ENCODE data around the gene ARNT2. TPM values are rescaled to one million over a fixed set of nuclear protein-coding genes. Genes with fewer than 3 reads are reported as not detected.

Gene ARNT2
- total RNA-seq, 1 experiment from 2014 or later = 7.0 TPM

DNA sequence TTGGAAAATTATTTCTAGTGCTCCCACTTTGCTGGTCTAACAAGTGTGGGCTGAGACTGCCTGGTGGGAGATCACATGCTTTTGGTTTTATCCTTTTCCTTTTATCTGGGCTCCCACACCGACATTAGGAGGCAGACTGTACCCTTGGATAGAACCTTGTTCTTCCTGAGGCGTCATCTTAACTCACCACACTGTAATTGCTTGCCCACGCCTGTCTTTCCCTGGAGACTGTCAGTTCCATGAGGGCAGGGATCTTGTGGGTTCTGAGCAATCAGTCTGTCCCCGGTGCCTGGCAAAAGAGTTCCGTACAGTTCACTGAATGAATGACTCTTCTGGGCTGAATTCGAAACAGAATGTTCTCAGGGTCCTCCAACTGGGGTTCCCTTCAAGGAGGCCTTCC, 166.4 kb downstream of the ARNT2 start:
- no peaks in the 10 kb centered on the region for H3K36me3 Mint-ChIP-seq

DNA sequence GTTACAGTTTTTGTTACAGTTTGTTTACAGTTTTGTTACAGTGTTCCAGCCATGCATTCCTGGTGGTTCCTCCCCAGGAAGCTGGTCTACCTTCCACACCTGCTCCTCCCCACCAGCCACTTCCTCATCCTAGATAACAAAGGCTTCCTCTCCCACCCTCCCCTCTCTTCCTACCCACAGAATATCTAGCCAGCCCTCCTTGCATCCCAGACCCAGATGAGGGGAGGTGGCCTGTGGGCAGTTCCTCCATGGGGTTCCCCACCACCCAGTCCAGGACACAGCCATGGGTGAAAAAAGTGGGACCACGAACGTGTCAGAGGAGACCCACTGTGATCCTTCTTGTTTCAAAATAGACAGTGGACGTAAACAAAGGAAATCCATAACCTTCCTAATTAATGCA, 168.2 kb downstream of the ARNT2 start:
- Mint-ChIP-seq H3K9me3 (no peaks in the 10 kb centered on the region), H3K27ac (no peak overlapping the region), H3K36me3 (no peaks in the 10 kb centered on the region), H3K4me3 (no peak overlapping the region), H3K27me3 (ENCODE audit: low read depth) (no peaks in the 10 kb centered on the region; the same call in 1 of the 2 replicates), H3K4me1 (peaks cover 32% of the 10 kb centered on the region)
- no peak for ATAC-seq
- DNase-seq (ENCODE audit: low spot score) = no peak
- ChIA-PET CTCF (interaction anchor here (1.5 to 1.8 kb wide), 2 partner anchors 15 to 204 kb away, joined by 6 to 7 read pairs; no protein-coding TSS in a partner anchor), POLR2A (no interaction called here)
- no peak for TF ChIP-seq ZNF416 (CRISPR knock-in tag; IDR thresholded peaks at IDR 0.05)
- TF ChIP-seq ZNF396 (CRISPR knock-in tag; IDR thresholded peaks at IDR 0.05; ENCODE audit: borderline replicate concordance) = no peak
- no peak for TF ChIP-seq NFATC4 (CRISPR knock-in tag; IDR thresholded peaks at IDR 0.05)
- TF ChIP-seq ATF3 (CRISPR knock-in tag; conservative IDR thresholded peaks at IDR 0.05) = no peak
- no peak for TF ChIP-seq ZNF121 (CRISPR knock-in tag; IDR thresholded peaks at IDR 0.05)
- TF ChIP-seq HMGA2 (CRISPR knock-in tag; IDR thresholded peaks at IDR 0.05) = no peak

More for the DNA sequence above, 166.4 kb downstream of the ARNT2 start:
- TF ChIP-seq, protein P1, sequence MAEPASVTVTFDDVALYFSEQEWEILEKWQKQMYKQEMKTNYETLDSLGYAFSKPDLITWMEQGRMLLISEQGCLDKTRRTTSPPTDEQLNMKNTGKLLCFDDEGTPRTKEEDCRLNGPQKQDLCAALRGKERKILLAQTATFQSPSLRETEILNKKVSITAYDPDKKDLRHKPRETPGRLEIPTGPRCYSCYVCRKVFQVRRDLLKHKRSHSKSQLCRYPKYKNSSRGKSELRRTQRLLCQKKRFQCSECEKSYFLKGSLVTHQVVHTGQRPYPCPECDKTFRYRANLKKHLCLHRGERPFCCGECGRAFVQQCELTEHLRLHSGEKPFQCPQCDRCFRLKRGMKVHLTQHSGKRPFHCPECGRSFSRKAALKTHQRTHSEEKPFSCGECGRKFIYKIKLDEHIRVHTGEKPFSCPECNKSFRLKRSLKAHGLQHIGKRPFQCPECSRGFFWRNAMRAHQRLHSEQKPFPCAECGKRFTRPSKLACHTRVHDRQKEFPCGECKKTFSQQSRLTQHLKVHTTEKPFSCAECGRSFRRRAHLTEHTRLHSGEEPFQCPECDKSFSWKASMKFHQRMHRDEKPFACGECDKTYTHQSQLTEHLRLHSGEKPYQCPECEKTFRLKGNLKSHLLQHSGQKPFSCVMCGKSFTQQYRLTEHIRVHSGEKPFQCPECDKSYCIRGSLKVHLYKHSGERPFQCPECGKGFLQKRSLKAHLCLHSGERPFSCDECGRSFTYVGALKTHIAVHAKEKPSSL (CRISPR knock-in tag; conservative IDR thresholded peaks at IDR 0.05) = no peak
- Mint-ChIP-seq H3K27ac (no peak overlapping the region), H3K4me1 (peaks cover 32% of the 10 kb centered on the region), H3K4me3 (no peak overlapping the region), H3K9me3 (no peaks in the 10 kb centered on the region), H3K27me3 (ENCODE audit: low read depth) (no peaks in the 10 kb centered on the region; the same call in 1 of the 2 replicates)
- CTCF ChIA-PET = interaction anchor here (1.8 kb wide), 1 partner anchor 206 kb away, joined by 6 read pairs; no protein-coding TSS in a partner anchor
- ATAC-seq (no peak), DNase-seq (ENCODE audit: low spot score) (no peak)
- POLR2A ChIA-PET = no interaction called here

DNA sequence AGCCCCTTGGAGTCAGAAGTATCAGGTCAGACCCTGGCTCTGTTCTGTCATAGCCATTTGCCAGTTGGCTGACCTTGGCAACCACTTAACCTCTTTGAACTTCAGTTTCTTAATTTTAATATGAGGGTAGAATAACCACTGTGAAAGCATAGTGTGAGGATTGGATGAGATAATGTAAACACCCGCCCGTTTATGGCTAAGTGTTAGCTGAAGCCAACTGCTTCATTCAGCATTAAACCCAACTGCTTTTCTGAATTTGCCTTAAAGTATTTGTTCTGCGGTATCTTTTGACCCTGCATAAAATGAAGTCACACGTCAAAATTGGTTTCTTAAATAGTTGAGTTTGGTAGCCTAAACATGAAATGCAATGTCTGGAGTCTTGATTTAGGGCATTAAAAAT, 169.4 kb downstream of the ARNT2 start:
- ATAC-seq = no peak
- CTCF ChIA-PET = interaction anchor here (0.6 to 1.9 kb wide), 3 partner anchors 13 to 203 kb away, joined by 3 to 7 read pairs (median 5); no protein-coding TSS in a partner anchor

More for the DNA sequence above, 169.4 kb downstream of the ARNT2 start:
- POLR2A ChIA-PET = no interaction called here
- Mint-ChIP-seq H3K27ac (no peak overlapping the region), H3K4me1 (peaks cover 20% of the 10 kb centered on the region), H3K9me3 (no peaks in the 10 kb centered on the region), H3K36me3 (no peaks in the 10 kb centered on the region), H3K27me3 (ENCODE audit: low read depth) (no peaks in the 10 kb centered on the region; the same call in 1 of the 2 replicates), H3K4me3 (no peak overlapping the region)
- no peak for DNase-seq (ENCODE audit: low spot score)
- no peak for TF ChIP-seq ZNF138 (CRISPR knock-in tag; conservative IDR thresholded peaks at IDR 0.05)
- TF ChIP-seq NFATC4 (CRISPR knock-in tag; IDR thresholded peaks at IDR 0.05) = no peak
- TF ChIP-seq, protein P2, sequence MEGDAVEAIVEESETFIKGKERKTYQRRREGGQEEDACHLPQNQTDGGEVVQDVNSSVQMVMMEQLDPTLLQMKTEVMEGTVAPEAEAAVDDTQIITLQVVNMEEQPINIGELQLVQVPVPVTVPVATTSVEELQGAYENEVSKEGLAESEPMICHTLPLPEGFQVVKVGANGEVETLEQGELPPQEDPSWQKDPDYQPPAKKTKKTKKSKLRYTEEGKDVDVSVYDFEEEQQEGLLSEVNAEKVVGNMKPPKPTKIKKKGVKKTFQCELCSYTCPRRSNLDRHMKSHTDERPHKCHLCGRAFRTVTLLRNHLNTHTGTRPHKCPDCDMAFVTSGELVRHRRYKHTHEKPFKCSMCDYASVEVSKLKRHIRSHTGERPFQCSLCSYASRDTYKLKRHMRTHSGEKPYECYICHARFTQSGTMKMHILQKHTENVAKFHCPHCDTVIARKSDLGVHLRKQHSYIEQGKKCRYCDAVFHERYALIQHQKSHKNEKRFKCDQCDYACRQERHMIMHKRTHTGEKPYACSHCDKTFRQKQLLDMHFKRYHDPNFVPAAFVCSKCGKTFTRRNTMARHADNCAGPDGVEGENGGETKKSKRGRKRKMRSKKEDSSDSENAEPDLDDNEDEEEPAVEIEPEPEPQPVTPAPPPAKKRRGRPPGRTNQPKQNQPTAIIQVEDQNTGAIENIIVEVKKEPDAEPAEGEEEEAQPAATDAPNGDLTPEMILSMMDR (IDR thresholded peaks at IDR 0.05) = no peak
- no peak for TF ChIP-seq ATF2 (CRISPR knock-in tag; IDR thresholded peaks at IDR 0.05; ENCODE audit: borderline replicate concordance, low read depth)
- TF ChIP-seq, protein P3, sequence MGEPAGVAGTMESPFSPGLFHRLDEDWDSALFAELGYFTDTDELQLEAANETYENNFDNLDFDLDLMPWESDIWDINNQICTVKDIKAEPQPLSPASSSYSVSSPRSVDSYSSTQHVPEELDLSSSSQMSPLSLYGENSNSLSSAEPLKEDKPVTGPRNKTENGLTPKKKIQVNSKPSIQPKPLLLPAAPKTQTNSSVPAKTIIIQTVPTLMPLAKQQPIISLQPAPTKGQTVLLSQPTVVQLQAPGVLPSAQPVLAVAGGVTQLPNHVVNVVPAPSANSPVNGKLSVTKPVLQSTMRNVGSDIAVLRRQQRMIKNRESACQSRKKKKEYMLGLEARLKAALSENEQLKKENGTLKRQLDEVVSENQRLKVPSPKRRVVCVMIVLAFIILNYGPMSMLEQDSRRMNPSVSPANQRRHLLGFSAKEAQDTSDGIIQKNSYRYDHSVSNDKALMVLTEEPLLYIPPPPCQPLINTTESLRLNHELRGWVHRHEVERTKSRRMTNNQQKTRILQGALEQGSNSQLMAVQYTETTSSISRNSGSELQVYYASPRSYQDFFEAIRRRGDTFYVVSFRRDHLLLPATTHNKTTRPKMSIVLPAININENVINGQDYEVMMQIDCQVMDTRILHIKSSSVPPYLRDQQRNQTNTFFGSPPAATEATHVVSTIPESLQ (CRISPR knock-in tag; IDR thresholded peaks at IDR 0.05) = no peak
- TF ChIP-seq JAZF1 (CRISPR knock-in tag; IDR thresholded peaks at IDR 0.05) = no peak
- TF ChIP-seq, protein P4, sequence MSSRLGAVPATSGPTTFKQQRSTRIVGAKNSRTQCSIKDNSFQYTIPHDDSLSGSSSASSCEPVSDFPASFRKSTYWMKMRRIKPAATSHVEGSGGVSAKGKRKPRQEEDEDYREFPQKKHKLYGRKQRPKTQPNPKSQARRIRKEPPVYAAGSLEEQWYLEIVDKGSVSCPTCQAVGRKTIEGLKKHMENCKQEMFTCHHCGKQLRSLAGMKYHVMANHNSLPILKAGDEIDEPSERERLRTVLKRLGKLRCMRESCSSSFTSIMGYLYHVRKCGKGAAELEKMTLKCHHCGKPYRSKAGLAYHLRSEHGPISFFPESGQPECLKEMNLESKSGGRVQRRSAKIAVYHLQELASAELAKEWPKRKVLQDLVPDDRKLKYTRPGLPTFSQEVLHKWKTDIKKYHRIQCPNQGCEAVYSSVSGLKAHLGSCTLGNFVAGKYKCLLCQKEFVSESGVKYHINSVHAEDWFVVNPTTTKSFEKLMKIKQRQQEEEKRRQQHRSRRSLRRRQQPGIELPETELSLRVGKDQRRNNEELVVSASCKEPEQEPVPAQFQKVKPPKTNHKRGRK (CRISPR knock-in tag; IDR thresholded peaks at IDR 0.05; ENCODE audit: borderline replicate concordance) = no peak
- no peak for TF ChIP-seq HMGA2 (CRISPR knock-in tag; IDR thresholded peaks at IDR 0.05)
- no peak for TF ChIP-seq PRRX2 (CRISPR knock-in tag; IDR thresholded peaks at IDR 0.05)
- no peak for TF ChIP-seq GABPB1 (CRISPR knock-in tag; IDR thresholded peaks at IDR 0.05)
- TF ChIP-seq, protein P5, sequence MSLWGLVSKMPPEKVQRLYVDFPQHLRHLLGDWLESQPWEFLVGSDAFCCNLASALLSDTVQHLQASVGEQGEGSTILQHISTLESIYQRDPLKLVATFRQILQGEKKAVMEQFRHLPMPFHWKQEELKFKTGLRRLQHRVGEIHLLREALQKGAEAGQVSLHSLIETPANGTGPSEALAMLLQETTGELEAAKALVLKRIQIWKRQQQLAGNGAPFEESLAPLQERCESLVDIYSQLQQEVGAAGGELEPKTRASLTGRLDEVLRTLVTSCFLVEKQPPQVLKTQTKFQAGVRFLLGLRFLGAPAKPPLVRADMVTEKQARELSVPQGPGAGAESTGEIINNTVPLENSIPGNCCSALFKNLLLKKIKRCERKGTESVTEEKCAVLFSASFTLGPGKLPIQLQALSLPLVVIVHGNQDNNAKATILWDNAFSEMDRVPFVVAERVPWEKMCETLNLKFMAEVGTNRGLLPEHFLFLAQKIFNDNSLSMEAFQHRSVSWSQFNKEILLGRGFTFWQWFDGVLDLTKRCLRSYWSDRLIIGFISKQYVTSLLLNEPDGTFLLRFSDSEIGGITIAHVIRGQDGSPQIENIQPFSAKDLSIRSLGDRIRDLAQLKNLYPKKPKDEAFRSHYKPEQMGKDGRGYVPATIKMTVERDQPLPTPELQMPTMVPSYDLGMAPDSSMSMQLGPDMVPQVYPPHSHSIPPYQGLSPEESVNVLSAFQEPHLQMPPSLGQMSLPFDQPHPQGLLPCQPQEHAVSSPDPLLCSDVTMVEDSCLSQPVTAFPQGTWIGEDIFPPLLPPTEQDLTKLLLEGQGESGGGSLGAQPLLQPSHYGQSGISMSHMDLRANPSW (CRISPR knock-in tag; conservative IDR thresholded peaks at IDR 0.05; ENCODE audit: low read depth) = no peak
- TF ChIP-seq CBFB (CRISPR knock-in tag; IDR thresholded peaks at IDR 0.05; ENCODE audit: low read depth) = no peak
